ENCODE measurements around the gene FGF12. TPM values are rescaled to one million over a fixed set of nuclear protein-coding genes. Genes with fewer than 3 reads are reported as not detected.

The FGF12 gene
- total RNA-seq, 4 donors from 2014 or later = 0.46 to 1.2 (median 0.72) TPM

DNA sequence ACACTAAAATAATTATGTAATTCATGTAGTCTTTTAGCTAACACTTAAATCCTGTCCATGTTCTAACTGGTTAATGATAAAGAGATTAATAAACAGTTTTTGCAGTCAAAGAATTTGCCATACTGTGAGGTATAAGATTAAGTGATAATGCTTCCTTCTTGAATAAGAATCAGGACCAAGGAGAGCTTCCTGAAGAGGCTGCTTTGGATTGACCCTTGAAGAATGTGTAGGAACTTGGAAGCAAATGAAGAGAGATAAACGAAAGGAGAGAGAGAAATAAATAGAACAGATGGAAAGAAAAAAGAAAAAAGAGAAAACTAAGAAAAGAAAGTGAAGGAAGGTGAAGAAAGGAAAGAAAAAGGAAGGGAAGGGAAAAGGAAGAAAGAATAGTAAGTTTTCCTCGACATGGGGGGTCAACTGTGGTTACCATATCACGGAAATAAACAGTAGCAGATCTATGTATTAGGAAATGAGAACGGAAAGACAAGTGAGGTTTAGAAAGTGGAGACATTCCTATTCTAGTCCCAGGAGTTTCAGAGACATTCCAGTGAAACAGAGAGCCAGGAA lies 539.8 kb downstream of the FGF12 start:
- in situ Hi-C loops (cut with MboI; ENCODE audit: low sequenced_read_pairs in 4 of 4) = no loop called here
- Histone ChIP-seq H3K27me3 (no peaks in the 10 kb centered on the region), H3K36me3 (no peaks in the 10 kb centered on the region), H3K4me3 (no peak overlapping the region), H3K4me1 (no peaks in the 10 kb centered on the region), H3K27ac (no peak overlapping the region), H3K9me3 (no peaks in the 10 kb centered on the region)
- intact Hi-C loops (cut with DNase I; ENCODE audit: low total_unique reads) = no loop called here
- TF ChIP-seq, protein P1, sequence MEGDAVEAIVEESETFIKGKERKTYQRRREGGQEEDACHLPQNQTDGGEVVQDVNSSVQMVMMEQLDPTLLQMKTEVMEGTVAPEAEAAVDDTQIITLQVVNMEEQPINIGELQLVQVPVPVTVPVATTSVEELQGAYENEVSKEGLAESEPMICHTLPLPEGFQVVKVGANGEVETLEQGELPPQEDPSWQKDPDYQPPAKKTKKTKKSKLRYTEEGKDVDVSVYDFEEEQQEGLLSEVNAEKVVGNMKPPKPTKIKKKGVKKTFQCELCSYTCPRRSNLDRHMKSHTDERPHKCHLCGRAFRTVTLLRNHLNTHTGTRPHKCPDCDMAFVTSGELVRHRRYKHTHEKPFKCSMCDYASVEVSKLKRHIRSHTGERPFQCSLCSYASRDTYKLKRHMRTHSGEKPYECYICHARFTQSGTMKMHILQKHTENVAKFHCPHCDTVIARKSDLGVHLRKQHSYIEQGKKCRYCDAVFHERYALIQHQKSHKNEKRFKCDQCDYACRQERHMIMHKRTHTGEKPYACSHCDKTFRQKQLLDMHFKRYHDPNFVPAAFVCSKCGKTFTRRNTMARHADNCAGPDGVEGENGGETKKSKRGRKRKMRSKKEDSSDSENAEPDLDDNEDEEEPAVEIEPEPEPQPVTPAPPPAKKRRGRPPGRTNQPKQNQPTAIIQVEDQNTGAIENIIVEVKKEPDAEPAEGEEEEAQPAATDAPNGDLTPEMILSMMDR (IDR thresholded peaks at IDR 0.05 in 4 of 5, conservative IDR thresholded peaks at IDR 0.05 in 1 of 5) = no peak
- TF ChIP-seq POLR2A (IDR thresholded peaks at IDR 0.05) = no peak
- ATAC-seq (no peak), DNase-seq (no peak)

DNA sequence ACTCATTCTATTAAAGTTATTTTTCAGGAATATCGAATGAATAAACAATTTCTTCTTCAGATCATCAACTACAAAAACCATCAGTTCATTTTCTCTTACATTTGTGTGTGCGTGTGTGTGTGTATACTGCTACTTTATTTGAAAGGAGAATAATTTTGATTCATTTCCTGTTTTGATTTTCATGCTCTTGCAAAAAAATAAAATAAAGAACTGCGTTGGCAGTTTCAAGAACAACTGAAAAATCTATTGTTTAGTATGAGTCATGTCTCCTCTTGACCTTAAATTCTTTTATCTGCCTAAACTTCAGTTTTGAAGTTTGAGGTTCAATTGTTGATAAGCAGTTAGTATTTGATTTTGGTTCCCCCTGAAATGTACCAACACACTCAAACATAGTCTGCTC lies 540.8 kb downstream of the FGF12 start:
- Histone ChIP-seq H3K36me3 (no peaks in the 10 kb centered on the region), H3K4me3 (no peak overlapping the region), H3K9me3 (no peaks in the 10 kb centered on the region), H3K4me1 (no peaks in the 10 kb centered on the region), H3K27me3 (no peaks in the 10 kb centered on the region), H3K27ac (no peak overlapping the region)
- intact Hi-C loops (cut with DNase I; ENCODE audit: low total_unique reads) = no loop called here
- in situ Hi-C loops (cut with MboI; ENCODE audit: low sequenced_read_pairs in 4 of 4) = no loop called here
- DNase-seq (no peak), ATAC-seq (no peak)
- TF ChIP-seq POLR2A (IDR thresholded peaks at IDR 0.05) = no peak
- TF ChIP-seq, protein P1 (IDR thresholded peaks at IDR 0.05 in 4 of 5, conservative IDR thresholded peaks at IDR 0.05 in 1 of 5) = no peak

DNA sequence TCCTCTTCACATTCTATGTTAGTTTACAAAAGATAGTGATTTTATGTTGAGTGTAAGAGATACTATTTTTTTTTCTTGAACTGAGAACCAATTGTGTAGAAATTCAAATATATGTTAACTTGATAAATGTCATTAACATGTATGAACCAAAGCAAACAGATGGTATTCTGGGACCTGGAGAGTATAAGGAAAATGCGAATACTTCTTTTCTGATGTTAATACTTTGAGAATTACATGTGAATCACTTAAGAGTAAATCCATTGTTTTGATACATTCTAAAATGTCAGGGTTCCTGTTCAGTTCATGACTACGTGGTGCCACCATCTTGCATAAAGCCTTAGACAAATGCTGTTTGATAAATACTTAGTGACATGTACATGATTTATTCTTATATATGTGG lies 541.3 kb downstream of the FGF12 start:
- no peak overlapping the region for H3K27ac ChIP-seq
- no peak for TF ChIP-seq POLR2A (IDR thresholded peaks at IDR 0.05)
- TF ChIP-seq, protein P1 (IDR thresholded peaks at IDR 0.05 in 4 of 5, conservative IDR thresholded peaks at IDR 0.05 in 1 of 5) = no peak
- intact Hi-C loops (cut with DNase I; ENCODE audit: low total_unique reads) = no loop called here
- no peaks in the 10 kb centered on the region for H3K36me3 ChIP-seq
- no peak overlapping the region for H3K4me3 ChIP-seq
- no peak for DNase-seq
- no peaks in the 10 kb centered on the region for H3K4me1 ChIP-seq
- H3K9me3 ChIP-seq = no peaks in the 10 kb centered on the region
- H3K27me3 ChIP-seq = no peaks in the 10 kb centered on the region
- in situ Hi-C loops (cut with MboI; ENCODE audit: low sequenced_read_pairs in 4 of 4) = no loop called here
- no peak for ATAC-seq

DNA sequence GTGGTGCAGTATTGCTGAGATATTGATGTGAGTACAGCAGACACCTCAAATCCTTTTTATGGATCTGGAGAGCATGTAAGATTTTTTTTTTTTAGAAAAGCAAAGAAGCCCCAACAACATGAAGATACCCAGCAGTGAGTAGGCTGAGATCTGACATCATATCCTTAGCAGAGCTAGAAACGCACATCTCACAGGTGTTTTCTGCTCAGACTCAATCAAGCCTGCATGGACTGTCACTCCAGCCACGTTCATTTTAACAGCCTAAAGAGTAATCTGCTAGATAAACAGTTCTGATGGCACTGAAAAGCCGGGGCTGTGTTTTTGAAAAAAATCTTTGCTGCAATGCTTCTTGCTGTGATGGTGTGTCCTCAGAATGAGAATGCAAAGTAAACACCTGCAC lies 544.2 kb downstream of the FGF12 start:
- TF ChIP-seq POLR2A (IDR thresholded peaks at IDR 0.05) = no peak
- no peaks in the 10 kb centered on the region for H3K9me3 ChIP-seq
- no peaks in the 10 kb centered on the region for H3K4me1 ChIP-seq
- H3K36me3 ChIP-seq = no peaks in the 10 kb centered on the region
- in situ Hi-C loops (cut with MboI; ENCODE audit: low sequenced_read_pairs in 4 of 4) = no loop called here
- intact Hi-C loops (cut with DNase I; ENCODE audit: low total_unique reads) = no loop called here
- DNase-seq = no peak
- ATAC-seq = no peak
- no peaks in the 10 kb centered on the region for H3K27me3 ChIP-seq
- no peak overlapping the region for H3K4me3 ChIP-seq
- H3K27ac ChIP-seq = no peak overlapping the region

DNA sequence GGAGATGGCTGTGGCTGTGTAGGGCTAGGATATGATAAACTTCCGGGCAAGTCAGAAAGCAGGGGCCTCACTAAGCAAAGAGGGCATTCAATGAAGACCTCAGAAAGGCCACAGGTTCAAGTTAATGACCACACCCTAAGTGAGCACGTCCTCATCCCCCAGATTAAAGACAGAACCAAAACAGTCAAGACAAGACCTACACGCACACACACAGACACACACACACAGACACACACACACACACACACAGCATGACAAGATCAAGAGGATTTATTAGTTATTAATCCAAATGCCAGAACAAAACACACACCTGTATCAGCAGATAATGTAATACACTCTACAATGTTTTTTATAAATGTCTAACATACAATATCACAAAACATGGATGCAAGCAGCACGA lies 546.2 kb downstream of the FGF12 start:
- DNase-seq (no peak), ATAC-seq (no peak)
- Histone ChIP-seq H3K27me3 (no peaks in the 10 kb centered on the region), H3K4me1 (no peaks in the 10 kb centered on the region), H3K27ac (no peak overlapping the region), H3K9me3 (no peaks in the 10 kb centered on the region), H3K36me3 (no peaks in the 10 kb centered on the region), H3K4me3 (no peak overlapping the region)
- in situ Hi-C loops (cut with MboI; ENCODE audit: low sequenced_read_pairs in 4 of 4) = no loop called here
- intact Hi-C loops (cut with DNase I; ENCODE audit: low total_unique reads) = no loop called here
- no peak for TF ChIP-seq POLR2A (IDR thresholded peaks at IDR 0.05)
- TF ChIP-seq, protein P1 (IDR thresholded peaks at IDR 0.05 in 4 of 5, conservative IDR thresholded peaks at IDR 0.05 in 1 of 5) = no peak
